ENCODE measurements around the gene PMM2.

PMM2 gene

GRCh38 chr16:8853150-8853549 is 55.5 kb downstream of the PMM2 start:
- DNase-seq: no peak

GRCh38 chr16:8853611-8854010 is 56.0 kb downstream of the PMM2 start:
- DNase-seq: no peak

GRCh38 chr16:8854298-8854948 is 56.8 kb downstream of the PMM2 start:
- peak; percentile 72 for DNase-seq

- DNase-seq: no peak
These were observed 57.6 kb downstream of the PMM2 start for GRCh38 chr16:8855051-8855786.

GRCh38 chr16:8855972-8856371 is 58.3 kb downstream of the PMM2 start:
- DNase-seq: no peak

GRCh38 chr16:8858994-8859912 is 61.6 kb downstream of the PMM2 start:
- no peak for DNase-seq

- DNase-seq: no peak
These were observed 62.6 kb downstream of the PMM2 start for GRCh38 chr16:8859913-8860881.

GRCh38 chr16:8861563-8862308 is 64.1 kb downstream of the PMM2 start:
- no peak for DNase-seq

GRCh38 chr16:8862309-8863130 is 64.9 kb downstream of the PMM2 start:
- no peak for DNase-seq

GRCh38 chr16:8863594-8864424 is 66.2 kb downstream of the PMM2 start:
- DNase-seq: no peak

- DNase-seq: no peak
These were observed 67.0 kb downstream of the PMM2 start for GRCh38 chr16:8864480-8865110.

- no peak for DNase-seq
These were observed 67.7 kb downstream of the PMM2 start for GRCh38 chr16:8865145-8865882.

- peak; percentile 78 for DNase-seq
These were observed 68.7 kb downstream of the PMM2 start for GRCh38 chr16:8866118-8866883.

GRCh38 chr16:8866884-8867215 is 69.2 kb downstream of the PMM2 start:
- no peak for DNase-seq

- DNase-seq: no peak
These were observed 69.7 kb downstream of the PMM2 start for GRCh38 chr16:8867216-8867931.

GRCh38 chr16:8867932-8868415 is 70.3 kb downstream of the PMM2 start:
- DNase-seq: no peak

Data from NCI-H2227 treated with DMSO at 0.1 percent for 48 hours (cell line).